Glutamatergic neuron (in vitro differentiated cells): Measurements from ENCODE around the gene NCK2. TPM values are rescaled to one million over a fixed set of nuclear protein-coding genes. Genes with fewer than 3 reads are reported as not detected.

ENCODE experiments used
- DNase-seq: peaks from one replicate; pipeline ENCODE4 v3.0.0; 2022
- H3K27ac Mint-ChIP-seq: one replicate; pipeline ENCODE4 v1.8.0; 2020; ENCODE audit warnings: mild to moderate bottlenecking, mixed read lengths, inconsistent platforms; ENCODE audit not compliant: unreplicated experiment
- H3K27me3 Mint-ChIP-seq: one replicate; pipeline ENCODE4 v1.8.0; 2020; ENCODE audit warnings: mild to moderate bottlenecking, moderate library complexity, mixed read lengths, inconsistent platforms; ENCODE audit not compliant: unreplicated experiment
- H3K36me3 Mint-ChIP-seq: one replicate; pipeline ENCODE4 v1.8.0; 2020; ENCODE audit warnings: mild to moderate bottlenecking, mixed read lengths, inconsistent platforms; ENCODE audit not compliant: unreplicated experiment
- H3K4me1 Mint-ChIP-seq: one replicate; pipeline ENCODE4 v1.8.0; 2020; ENCODE audit warnings: mild to moderate bottlenecking, low read depth, mixed read lengths, inconsistent platforms; ENCODE audit not compliant: unreplicated experiment
- H3K4me3 Mint-ChIP-seq: one replicate; pipeline ENCODE4 v1.8.0; 2020; ENCODE audit warnings: mild to moderate bottlenecking, mixed read lengths, inconsistent platforms; ENCODE audit not compliant: unreplicated experiment
- H3K9me3 Mint-ChIP-seq: one replicate; pipeline ENCODE4 v1.8.0; 2020; ENCODE audit warnings: mild to moderate bottlenecking, moderate library complexity, mixed read lengths, inconsistent platforms; ENCODE audit not compliant: unreplicated experiment
- CTCF ChIP-seq: fragments of 200-600 bp; sonication (generic); IDR thresholded peaks from one replicate; pipeline ENCODE4 v1.5.0; 2021; ENCODE audit not compliant: partially characterized antibody, unreplicated experiment
- total RNA-seq: library from RNA; stranded (reverse); fragmentation: NEBNext Ultra II Directional; extraction: Animal tissue kit (Norgen Biotek cat#: 25700); gene quantifications from one replicate; pipeline ENCODE4 v1.2.1, GENCODE V29; 2021; ENCODE audit not compliant: unreplicated experiment

The NCK2 gene
- total RNA-seq, 1 donor from 2014 or later, result 82.4 TPM

- no peak for DNase-seq
- Mint-ChIP-seq H3K36me3 (no peaks in the 10 kb centered on the region), H3K4me3 (no peak overlapping the region), H3K9me3 (peaks cover 11% of the 10 kb centered on the region), H3K27ac (no peak overlapping the region), H3K4me1 (peaks cover 54% of the 10 kb centered on the region), H3K27me3 (peaks cover 7% of the 10 kb centered on the region)
- TF ChIP-seq CTCF, result no peak
Observed at GRCh38 chr2:105843476-105844374, 99.0 kb downstream of the NCK2 start.

GRCh38 chr2:105845976-105846375 is 101.3 kb downstream of the NCK2 start:
- Mint-ChIP-seq H3K4me1 (peaks cover 33% of the 10 kb centered on the region), H3K27me3 (peaks cover 5% of the 10 kb centered on the region), H3K9me3 (peaks cover 8% of the 10 kb centered on the region), H3K27ac (no peak overlapping the region), H3K4me3 (no peak overlapping the region), H3K36me3 (no peaks in the 10 kb centered on the region)
- TF ChIP-seq CTCF, result no peak
- no peak for DNase-seq

GRCh38 chr2:105847056-105847455 is 102.3 kb downstream of the NCK2 start:
- peaks cover 5% of the 10 kb centered on the region for H3K36me3 Mint-ChIP-seq
- peaks cover 5% of the 10 kb centered on the region for H3K9me3 Mint-ChIP-seq
- peaks cover 32% of the 10 kb centered on the region for H3K4me1 Mint-ChIP-seq
- peak overlapping the region; percentile 53 for H3K27ac Mint-ChIP-seq
- H3K27me3 Mint-ChIP-seq, result peaks cover 3% of the 10 kb centered on the region
- H3K4me3 Mint-ChIP-seq, result peak overlapping the region; percentile 57
- no peak for TF ChIP-seq CTCF
- no peak for DNase-seq

- no peak for DNase-seq
- Mint-ChIP-seq H3K36me3 (peaks cover 5% of the 10 kb centered on the region), H3K4me3 (no peak overlapping the region), H3K9me3 (peaks cover 5% of the 10 kb centered on the region), H3K27me3 (peaks cover 3% of the 10 kb centered on the region), H3K27ac (peak overlapping the region; percentile 2), H3K4me1 (peaks cover 35% of the 10 kb centered on the region)
- TF ChIP-seq CTCF, result no peak
Observed at GRCh38 chr2:105848367-105848766, 103.7 kb downstream of the NCK2 start.
